Panc1 (cell line): Measurements from ENCODE around the gene CELF2.

Experiments used
- POLR2AphosphoS5 ChIP-seq: IDR thresholded peaks from 2 replicates; pipeline ENCODE4 v1.6.1; 2012; ENCODE audit warnings: mild to moderate bottlenecking, low read depth, low read length, moderate library complexity
- SIN3A ChIP-seq: IDR thresholded peaks from 2 replicates; pipeline ENCODE4 v1.6.1; 2012; ENCODE audit warnings: low read depth, mild to moderate bottlenecking, low read length, moderate library complexity, borderline replicate concordance; ENCODE audit not compliant: insufficient read depth
- TCF7L2 ChIP-seq: IDR thresholded peaks from 2 replicates; pipeline ENCODE4 v1.6.1; 2011; ENCODE audit warnings: mild to moderate bottlenecking, low read depth, low read length, inconsistent platforms
- TF ChIP-seq, protein P1 (sequence below): fragments of 450-650 bp; IDR thresholded peaks from 2 replicates; pipeline ENCODE4 v1.5.1; 2017; ENCODE audit warnings: mild to moderate bottlenecking
- TF ChIP-seq, protein P2 (sequence below), 2 experiments: IDR thresholded peaks; 2 replicates each; pipeline ENCODE4 v1.6.1; 2011 to 2012; ENCODE audit warnings: low read depth in 2 of 2, control low read depth in 1 of 2, low read length in 1 of 2, mild to moderate bottlenecking in 1 of 2, moderate library complexity in 1 of 2; ENCODE audit not compliant: insufficient read depth in 1 of 2

DNA sequence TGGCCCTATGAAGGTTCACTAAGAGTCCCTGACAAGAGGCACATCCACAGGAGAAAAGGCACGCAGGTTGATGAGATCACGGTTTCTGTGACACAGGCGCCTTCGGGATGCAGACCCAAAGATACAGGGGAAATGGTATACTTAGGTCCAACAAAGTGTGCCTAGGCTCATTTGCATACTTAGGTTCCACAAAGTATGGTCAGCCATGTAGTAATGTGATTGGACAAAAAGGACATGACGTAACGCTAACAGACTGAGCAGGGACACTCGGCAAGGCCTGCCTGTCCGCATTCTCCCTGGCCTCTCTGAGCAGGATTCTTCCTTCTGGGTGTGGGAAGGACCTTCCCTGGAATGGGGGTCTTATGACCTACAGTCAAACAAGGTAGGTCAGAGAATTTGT lies 190.6 kb downstream of the CELF2 start:
- TF ChIP-seq, protein P1, sequence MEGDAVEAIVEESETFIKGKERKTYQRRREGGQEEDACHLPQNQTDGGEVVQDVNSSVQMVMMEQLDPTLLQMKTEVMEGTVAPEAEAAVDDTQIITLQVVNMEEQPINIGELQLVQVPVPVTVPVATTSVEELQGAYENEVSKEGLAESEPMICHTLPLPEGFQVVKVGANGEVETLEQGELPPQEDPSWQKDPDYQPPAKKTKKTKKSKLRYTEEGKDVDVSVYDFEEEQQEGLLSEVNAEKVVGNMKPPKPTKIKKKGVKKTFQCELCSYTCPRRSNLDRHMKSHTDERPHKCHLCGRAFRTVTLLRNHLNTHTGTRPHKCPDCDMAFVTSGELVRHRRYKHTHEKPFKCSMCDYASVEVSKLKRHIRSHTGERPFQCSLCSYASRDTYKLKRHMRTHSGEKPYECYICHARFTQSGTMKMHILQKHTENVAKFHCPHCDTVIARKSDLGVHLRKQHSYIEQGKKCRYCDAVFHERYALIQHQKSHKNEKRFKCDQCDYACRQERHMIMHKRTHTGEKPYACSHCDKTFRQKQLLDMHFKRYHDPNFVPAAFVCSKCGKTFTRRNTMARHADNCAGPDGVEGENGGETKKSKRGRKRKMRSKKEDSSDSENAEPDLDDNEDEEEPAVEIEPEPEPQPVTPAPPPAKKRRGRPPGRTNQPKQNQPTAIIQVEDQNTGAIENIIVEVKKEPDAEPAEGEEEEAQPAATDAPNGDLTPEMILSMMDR: no peak
- TF ChIP-seq POLR2AphosphoS5 (no peak), SIN3A (no peak), TCF7L2 (no peak)
- TF ChIP-seq, protein P2, sequence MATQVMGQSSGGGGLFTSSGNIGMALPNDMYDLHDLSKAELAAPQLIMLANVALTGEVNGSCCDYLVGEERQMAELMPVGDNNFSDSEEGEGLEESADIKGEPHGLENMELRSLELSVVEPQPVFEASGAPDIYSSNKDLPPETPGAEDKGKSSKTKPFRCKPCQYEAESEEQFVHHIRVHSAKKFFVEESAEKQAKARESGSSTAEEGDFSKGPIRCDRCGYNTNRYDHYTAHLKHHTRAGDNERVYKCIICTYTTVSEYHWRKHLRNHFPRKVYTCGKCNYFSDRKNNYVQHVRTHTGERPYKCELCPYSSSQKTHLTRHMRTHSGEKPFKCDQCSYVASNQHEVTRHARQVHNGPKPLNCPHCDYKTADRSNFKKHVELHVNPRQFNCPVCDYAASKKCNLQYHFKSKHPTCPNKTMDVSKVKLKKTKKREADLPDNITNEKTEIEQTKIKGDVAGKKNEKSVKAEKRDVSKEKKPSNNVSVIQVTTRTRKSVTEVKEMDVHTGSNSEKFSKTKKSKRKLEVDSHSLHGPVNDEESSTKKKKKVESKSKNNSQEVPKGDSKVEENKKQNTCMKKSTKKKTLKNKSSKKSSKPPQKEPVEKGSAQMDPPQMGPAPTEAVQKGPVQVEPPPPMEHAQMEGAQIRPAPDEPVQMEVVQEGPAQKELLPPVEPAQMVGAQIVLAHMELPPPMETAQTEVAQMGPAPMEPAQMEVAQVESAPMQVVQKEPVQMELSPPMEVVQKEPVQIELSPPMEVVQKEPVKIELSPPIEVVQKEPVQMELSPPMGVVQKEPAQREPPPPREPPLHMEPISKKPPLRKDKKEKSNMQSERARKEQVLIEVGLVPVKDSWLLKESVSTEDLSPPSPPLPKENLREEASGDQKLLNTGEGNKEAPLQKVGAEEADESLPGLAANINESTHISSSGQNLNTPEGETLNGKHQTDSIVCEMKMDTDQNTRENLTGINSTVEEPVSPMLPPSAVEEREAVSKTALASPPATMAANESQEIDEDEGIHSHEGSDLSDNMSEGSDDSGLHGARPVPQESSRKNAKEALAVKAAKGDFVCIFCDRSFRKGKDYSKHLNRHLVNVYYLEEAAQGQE (IDR thresholded peaks at IDR 0.05; ENCODE audit: insufficient read depth in 1 of 2, low read depth in 2 of 2, low read length in 1 of 2): no peak
